HG03571 (cell line): ENCODE results near the gene CYP46A1.
"Not testable (repeated sequence)": the region's sequence is repeated elsewhere in the genome, so short reads cannot be mapped to it uniquely, and the experiment has no call there.

ENCODE experiments used
- ATAC-seq: cut with Tn5 transposase; IDR thresholded peaks from one replicate; pipeline ENCODE4 v1.9.1; 2021; ENCODE audit not compliant: unreplicated experiment

The CYP46A1 gene

DNA sequence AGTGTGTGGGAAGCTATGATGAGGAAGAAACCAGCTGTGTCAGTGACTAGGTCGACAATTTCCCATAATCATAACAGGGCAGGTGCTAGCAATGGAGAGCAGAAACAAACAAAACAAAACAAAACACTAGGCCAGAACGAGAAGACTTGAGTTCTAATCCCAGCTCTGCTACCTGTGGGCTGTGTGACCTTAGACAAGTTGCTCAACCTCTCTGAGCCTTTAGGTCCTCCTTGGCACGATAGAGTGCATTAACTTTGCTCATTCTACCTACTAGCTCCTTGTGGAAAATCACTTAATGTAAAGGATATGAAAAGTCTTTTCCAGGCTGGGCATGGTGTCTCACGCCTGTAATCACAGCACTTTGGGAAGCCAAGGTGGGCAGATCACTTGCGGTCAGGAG, 27.9 kb upstream of the CYP46A1 start:
- ATAC-seq = no peak

DNA sequence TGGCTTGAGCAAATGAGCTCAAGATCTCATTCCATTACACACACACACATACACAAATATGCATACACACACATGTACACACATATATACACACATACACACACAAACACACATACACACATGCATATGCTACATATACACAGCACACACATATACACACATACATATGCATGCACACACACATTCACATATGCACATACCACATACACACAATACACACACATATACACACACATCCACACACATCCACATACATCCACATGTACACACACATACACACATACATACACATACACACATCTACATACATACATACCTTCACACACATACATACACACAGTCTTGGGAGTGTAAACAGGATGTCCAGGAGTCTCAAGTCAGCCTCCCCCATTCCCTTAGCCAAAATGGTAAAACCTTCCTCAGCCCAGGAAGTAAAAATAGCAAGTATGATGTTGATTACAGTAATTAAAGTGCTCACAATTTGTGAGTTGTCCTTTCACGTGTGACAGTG, 26.4 kb upstream of the CYP46A1 start:
- ATAC-seq = no peak

DNA sequence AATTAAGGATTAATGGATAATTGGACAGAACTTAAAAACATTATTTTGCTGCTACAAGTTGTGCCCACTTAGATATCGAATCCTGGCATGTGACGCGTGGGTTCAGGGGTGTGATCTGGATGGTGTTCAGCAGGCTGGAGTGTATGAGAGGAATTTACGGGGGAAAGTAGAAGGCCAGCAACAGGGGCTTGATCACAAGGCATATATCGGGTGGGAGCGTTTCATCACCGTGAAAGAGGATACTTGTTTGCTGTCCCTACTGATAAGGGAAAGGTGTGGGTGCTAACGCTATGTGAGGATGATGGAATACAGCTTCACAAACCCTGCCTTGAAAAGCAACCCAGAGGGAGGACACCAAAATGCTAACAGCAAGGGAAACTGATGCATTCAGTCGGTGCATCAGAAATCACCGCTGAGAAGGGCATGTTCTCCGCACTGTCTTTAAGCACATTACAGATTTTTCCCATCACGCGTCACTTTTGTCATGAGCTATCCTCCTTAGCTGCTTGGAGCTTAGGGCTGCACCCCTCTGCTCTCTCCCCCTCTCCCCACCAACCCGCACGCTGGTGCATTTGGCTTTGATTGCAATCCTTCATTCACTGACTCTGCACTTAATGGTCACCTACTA, 25.8 kb upstream of the CYP46A1 start:
- ATAC-seq = no peak

DNA sequence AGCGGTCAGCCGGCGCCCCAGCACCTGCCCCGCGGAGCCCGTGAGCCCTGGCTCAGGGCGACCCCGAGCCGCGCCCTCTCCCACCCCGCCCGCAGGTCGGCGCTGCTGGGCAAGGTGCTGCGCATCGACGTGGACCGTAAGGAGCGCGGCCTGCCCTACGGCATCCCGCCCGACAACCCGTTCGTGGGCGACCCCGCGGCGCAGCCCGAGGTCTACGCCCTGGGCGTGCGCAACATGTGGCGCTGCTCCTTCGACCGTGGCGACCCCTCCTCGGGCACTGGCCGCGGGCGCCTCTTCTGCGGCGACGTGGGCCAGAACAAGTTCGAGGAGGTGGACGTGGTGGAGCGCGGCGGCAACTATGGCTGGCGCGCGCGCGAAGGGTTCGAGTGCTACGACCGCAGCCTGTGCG, 24.8 kb upstream of the CYP46A1 start:
- ATAC-seq = no peak

DNA sequence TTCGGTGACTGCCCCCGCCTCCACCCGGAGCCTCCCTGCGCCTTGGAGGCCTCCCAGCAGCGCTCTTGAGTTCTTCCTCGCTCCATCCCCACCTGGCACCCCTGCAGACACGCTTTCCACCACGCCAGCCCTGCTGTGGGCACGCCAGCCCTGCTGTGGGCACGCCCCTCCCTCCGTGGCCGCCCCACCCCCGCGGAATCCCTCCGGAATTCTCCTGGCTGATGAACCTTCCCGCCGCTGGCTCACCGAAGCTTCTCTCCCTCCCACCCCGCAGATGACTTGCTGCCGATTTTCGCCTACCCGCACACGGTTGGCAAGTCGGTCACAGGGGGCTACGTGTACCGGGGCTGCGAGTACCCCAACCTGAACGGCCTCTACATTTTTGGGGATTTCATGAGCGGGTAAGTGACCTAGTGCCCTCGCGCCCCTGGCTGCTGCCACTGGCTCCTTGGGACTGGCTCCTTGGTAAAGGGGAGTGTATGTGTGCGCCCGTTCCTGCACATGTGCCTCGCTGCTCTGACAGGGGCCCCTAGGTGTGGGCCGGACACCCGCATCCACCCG, 24.0 kb upstream of the CYP46A1 start:
- no peak for ATAC-seq

DNA sequence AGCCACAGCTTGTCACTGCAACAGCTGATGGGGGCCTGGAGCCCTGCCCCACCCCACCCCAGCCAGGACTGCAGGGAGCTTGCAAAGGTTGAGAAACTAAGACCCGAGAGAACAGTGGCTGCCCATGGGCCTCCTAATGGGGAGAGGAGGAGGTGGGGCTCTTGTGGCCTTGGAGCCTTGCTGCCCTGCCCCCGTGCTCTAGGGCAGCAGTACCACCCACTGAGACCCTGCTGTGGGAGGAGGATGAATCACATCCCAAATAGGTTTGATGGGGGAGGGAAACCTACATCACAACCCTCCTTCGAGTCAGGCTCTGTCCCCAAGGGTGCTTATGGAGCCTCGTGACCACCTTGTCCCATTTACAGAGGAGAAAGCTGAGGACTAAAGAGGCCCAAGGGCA, 23.3 kb upstream of the CYP46A1 start:
- no peak for ATAC-seq

DNA sequence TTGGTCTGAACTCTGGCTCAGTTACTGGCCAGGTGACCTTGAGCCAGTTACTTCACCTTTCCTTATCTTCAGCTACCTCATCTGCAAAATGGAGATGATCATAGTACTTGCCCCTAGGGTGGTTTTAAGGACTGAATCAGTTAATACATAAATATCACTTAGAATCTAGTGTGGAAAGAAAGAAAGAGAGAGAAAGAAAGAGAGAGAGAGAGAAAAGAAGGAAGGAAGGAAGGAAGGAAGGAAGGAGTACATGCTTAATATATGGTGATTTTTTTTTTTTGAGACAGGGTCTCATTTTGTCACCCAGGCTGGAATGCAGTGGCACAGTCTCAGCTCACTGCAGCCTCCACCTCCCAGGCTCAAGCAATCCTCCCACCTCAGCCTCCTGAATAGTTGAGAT, 22.9 kb upstream of the CYP46A1 start:
- not testable (repeated sequence) for ATAC-seq

DNA sequence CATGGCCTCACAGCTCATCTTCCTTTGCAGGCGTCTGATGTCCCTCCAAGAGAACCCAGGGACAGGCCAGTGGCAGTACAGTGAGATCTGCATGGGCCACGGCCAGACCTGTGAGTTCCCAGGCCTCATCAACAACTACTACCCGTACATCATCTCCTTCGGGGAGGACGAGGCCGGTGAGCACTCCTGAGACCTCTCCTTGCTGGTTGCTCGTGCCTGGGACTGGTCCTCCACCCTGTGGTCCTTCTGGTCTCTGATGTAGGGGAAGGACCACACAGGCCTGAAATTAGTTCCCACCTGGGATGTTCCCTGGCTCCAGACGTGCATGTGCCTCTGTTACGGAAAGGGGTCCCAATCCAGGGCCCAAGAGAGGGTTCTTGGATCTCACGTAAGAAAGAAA, 21.3 kb upstream of the CYP46A1 start:
- no peak for ATAC-seq

DNA sequence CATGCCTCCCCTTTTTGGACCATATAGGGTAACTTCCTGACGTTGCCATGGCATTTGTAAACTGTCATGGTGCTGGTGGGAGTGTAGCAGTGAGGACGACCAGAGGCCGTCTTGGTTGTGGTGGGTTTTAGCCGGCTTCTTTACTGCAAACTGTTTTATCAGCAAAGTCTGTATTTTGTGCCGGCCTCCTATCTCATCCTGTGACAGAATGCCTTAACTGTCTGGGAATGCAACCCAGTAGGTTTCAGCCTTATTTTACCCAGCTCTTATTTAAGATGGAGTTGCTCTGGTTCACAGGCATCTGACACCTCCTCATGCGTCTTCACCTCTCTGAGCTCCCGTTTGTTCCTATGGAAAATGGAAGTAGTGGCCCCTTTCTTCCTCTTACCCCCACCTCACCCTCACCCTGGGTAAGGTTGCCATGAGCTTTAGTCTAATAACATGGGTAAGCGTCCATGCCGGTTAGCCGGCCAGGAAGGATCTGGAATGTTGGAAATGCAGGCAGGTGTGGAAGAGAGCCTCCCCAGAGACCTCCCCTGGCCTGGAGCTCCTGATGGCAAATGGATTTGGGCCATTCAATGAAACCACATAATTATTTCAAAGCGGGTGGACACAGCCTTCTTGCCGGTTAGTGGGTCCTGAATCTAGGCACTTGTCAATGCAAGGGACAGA, 20.6 kb upstream of the CYP46A1 start:
- no peak for ATAC-seq

DNA sequence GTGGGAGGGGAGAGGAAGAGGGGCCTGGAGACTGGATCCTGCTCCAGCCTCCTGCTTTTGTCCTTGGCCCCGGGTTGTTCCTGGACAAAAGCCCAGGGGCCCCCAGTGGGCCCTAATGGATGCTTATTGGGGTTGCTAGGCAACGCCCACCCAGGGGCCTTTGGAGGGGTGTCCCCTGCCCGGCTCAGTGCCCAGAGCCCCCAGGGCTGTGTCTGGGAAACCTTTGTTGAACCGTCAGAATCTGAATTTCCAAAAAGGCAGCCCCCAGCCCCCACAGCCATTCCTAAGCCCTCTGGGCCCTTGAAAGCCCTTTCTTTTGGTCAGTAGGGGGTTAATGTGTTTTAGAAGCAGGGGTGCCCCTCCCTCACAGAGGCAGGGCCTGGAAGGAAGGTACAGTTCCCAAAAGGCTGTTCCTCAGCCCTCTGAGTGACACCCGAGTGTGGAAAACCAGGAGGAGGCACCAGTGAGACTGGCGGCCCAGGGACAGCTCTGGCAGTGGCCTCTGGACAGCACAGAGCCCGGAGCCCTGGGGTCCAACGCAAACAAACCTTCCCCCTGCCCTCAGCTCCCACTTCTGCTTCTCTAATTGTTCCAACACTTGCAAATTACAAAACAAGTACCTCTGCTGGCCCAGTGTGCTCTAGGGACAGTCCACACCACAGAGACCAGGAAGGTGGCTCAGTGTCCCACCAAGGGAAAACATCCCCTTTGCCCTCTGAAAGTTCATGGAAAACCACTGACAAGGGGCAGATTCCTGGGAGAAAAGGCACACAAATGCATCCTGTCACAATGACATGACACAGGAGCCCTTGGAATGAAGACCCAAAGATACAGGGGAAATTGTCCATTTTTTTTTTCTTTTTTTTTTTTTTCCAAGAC, 19.8 kb upstream of the CYP46A1 start:
- ATAC-seq = no peak

DNA sequence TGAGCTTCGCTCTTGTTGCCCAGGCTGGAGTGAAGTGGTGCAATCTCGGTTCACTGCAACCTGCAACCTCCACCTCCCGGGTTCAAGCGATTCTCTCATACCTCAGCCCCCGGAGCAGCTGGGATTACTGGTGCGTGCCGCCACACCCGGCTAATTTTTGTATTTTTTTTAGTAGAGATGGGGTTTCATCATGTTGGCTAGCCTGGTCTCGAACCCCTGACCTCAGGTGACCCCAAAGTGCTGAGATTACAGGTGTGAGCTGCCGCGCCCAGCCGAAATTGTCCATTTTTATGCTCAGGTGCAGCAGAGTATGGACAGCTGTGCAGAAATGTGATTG, 19.2 kb upstream of the CYP46A1 start:
- ATAC-seq = no peak

DNA sequence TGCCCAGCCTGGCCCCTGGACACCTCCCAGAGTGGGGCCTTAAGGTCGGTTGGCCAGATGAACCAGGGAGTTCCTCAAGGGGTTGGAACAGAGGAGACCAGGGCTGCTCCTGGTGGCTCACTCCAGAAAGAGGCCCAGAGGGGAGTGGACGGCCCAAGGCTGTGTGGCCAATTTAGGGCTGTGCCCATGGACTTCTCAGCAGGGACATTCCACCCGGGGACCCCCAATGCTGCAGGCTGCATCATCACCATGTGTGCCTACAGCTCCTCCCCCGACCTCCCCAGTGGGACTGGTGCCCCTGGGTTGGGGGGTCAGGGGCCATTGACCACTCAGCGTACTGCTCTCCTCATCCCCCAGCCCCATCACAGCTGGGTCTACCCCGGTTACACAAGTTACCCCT, 17.6 kb upstream of the CYP46A1 start:
- no peak for ATAC-seq

DNA sequence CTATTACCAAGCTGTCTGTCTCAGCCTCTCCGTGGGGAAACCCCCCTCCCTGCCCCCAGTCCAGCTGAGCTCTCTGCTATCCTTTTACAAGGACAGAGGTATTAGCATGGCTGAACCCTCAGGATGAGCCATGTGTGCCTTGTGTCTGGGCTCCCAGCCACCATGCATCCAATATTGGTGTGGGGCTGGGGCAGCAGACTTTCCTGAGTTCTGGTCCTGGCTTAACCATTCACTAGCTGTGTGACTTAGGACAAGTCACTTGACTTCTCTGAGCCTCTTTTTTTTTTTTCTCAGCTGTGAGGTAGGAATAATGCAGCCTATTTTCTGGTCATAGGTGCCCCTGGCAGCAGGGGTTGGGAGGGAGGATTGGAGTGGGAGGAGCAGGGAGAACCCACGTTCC, 17.1 kb upstream of the CYP46A1 start:
- ATAC-seq = no peak

DNA sequence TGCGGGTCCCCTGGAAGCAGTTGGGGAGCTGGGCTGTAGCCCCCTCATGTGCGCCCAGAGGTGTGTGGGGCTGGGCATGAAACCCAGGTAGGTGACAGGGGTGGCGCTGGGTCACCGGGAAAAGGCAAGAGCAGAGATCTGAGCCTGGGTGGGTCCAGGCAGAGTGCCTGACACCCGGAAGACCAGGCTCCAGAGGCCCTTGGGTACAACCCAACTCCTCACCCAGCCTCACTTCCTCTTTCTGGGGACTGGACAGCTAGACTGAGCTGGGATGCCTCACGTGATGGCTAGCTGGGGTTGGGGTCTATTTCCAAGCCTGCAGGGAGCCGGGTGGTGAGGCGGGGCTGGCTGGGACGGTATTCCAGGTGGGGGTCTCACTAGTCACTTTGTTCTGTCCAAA, 16.3 kb upstream of the CYP46A1 start:
- ATAC-seq = no peak

DNA sequence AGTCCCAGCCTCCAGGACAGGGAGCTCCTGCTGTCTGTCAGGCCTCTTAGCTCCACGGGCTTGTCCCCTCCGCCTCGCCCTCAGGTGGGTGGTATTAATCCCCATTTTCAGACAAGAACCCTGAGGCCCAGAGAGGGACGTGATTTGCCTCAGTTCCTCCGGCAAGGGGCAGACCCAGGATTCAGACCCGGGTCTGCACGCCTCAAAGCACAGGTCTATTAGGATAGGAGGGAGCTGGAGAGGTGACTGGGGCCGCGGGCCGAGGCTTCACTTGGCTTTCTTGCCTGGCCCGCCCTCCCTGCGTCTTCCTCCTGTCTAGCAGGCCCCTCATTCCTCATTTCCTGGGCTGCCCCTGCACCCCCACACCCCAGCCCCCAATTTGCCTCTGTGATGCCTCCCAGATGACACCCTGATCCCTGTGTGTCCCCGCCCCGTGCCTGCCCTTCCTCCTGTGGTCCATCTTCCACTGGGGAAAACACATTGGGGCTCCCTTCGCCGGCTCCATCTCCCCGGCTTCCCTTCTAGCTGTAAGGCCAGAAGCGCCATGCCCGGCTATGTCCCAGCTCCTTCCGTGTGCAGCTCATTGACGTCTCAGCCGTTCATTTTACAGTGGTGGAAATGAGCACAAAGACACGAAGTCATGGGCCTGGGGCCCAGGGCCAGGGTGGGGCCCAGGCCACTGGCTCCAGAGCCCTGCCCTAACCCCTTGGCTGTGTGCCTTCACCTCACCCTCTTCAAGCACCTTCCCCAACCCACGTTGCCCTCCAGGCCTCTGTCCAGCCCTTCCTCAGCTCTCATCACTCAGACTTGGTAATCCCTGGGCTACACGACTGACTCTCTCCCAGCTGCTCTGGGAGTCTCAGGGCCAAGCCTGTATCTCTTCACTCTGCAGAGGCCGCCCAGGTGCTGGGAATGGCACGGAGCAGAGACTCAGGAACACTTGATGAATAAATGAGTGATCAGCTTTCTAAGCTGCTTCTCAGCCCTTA, 15.5 kb upstream of the CYP46A1 start:
- no peak for ATAC-seq

DNA sequence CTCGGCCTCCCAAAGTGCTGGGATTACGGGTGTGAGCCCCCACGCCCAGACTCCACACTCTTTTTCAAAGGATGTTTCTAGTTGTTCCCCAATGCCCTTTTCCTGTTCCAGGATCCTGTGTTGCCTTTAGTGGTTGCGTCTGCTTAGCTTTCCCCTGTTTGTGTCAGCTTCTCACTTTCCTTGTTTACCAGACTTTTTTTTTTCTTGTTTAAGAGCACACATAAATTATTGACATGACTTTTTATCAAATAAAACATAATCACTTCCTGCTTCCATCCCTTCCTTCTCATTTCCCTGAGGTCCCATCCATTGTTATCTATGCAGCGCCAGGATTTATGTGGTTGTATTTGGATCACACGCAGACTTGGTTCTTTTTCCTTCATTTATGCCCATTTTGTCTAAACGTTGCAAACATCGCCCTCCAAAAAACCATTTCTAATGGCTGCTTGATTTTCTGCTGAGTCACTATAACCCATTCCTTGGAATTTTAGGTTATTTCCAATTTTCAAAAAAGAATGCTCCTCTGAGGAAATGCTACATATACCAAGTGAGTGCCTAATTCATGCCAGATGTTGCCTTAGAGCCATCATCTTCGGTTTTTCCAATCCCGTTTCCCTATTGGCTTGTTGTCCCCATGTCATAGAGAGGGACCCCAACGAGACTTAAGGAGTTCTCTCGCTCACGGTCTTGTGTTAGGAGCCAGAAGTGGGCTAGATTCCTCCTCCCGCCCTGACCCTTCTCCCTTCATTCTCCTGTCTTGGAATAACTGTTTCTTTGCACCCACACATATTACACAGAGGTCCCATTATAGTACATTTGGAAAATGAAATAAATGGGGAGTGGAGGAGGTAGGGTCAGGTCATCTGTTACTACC, 13.5 kb upstream of the CYP46A1 start:
- no peak for ATAC-seq

DNA sequence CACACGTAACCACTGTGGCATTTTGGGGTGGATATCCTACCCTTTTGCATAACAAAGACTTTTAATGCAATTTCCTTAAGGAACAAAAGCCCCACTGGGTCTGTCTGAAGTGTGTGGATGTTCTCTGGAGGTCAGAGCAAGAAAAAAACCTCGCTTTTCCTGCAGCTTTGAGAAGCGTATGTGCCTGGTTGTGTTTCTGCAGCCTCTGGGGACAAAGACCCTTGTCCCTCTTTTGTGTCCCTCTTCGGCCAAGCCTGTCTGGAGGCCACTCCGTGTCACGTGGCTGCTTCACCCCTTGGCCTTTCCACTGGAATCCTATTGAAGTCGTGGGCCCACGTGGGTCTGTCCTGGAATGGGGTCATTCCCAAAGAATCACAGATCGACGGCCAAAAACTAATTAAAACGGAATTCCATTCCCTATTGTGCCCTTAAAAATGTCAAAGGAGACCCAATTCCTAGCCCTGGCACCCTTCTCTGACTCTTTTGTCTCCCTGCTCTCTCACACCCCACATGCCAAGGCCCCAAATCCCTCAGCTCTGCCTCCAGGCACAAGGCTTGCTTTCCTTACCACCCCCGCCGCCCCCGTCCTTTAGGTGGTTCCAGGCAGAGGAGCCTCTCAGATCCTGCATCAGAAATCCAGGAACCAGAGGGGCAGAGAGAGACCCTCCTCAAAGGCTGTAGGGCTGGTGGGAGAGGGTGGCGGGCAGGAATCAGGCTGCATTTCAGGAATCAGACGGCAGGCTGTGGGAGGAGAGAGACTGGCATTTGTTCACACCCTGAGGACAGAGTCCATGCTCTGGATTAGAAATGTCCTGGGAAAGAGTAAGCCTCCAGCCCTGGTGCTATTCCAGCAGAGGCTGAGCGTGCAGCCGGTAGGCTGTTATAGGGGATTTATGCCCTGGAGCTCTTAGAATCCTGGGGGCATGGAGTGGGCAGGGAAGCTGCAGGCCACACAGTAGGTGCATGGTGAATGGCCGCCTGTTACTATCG, 12.6 kb upstream of the CYP46A1 start:
- ATAC-seq = no peak
